OCI-M1 (cell line): ENCODE results near the gene LEMD2.

Experiments used
- DNase-seq: peaks from one replicate; lab custom pipeline; 2025; lab: John Stamatoyannopoulos, UW

The LEMD2 gene

GRCh38 chr6:33738153-33738552 is 50.8 kb downstream of the LEMD2 start:
- DNase-seq: no peak

- DNase-seq: no peak
Observed at GRCh38 chr6:33737267-33738026, 51.5 kb downstream of the LEMD2 start.

- no peak for DNase-seq
Observed at GRCh38 chr6:33735216-33735615, 53.7 kb downstream of the LEMD2 start.

GRCh38 chr6:33733709-33734007 is 55.3 kb downstream of the LEMD2 start:
- DNase-seq: no peak

GRCh38 chr6:33732817-33733708 is 55.9 kb downstream of the LEMD2 start:
- peak; percentile 11 for DNase-seq

GRCh38 chr6:33732385-33732784 is 56.5 kb downstream of the LEMD2 start:
- no peak for DNase-seq

GRCh38 chr6:33731751-33732282 is 57.1 kb downstream of the LEMD2 start:
- no peak for DNase-seq

- no peak for DNase-seq
Observed at GRCh38 chr6:33731035-33731434, 57.9 kb downstream of the LEMD2 start.

- no peak for DNase-seq
Observed at GRCh38 chr6:33730611-33731010, 58.3 kb downstream of the LEMD2 start.

GRCh38 chr6:33729059-33729458 is 59.9 kb downstream of the LEMD2 start:
- no peak for DNase-seq

GRCh38 chr6:33728438-33728837 is 60.5 kb downstream of the LEMD2 start:
- DNase-seq: no peak

GRCh38 chr6:33727932-33728331 is 61.0 kb downstream of the LEMD2 start:
- no peak for DNase-seq

- no peak for DNase-seq
Observed at GRCh38 chr6:33727126-33727525, 61.8 kb downstream of the LEMD2 start.

GRCh38 chr6:33726696-33727095 is 62.2 kb downstream of the LEMD2 start:
- DNase-seq: no peak

GRCh38 chr6:33725891-33726673 is 62.8 kb downstream of the LEMD2 start:
- DNase-seq: no peak

GRCh38 chr6:33725222-33725621 is 63.7 kb downstream of the LEMD2 start:
- DNase-seq: no peak

- no peak for DNase-seq
Observed at GRCh38 chr6:33724102-33725023, 64.6 kb downstream of the LEMD2 start.

- DNase-seq: no peak
Observed at GRCh38 chr6:33723371-33724085, 65.4 kb downstream of the LEMD2 start.

- DNase-seq: no peak
Observed at GRCh38 chr6:33722103-33722623, 66.8 kb downstream of the LEMD2 start.

- no peak for DNase-seq
Observed at GRCh38 chr6:33721508-33721907, 67.4 kb downstream of the LEMD2 start.
